Ascending aorta (tissue), 2 donors: ENCODE data around the gene TMEM44. TPM values are rescaled to one million over a fixed set of nuclear protein-coding genes. Genes with fewer than 3 reads are reported as not detected.

ENCODE experiments used
- DNase-seq, 2 donors: peaks; one replicate each; pipeline ENCODE4 v3.0.0-alpha.2; 2019; ENCODE audit warnings: low spot score in 2 of 2
- H3K27ac ChIP-seq, 2 donors: fragments of 200-600 bp; sonication (generic); one replicate each; pipeline ENCODE4 v1.5.1; 2016 to 2017; ENCODE audit warnings: mild to moderate bottlenecking in 1 of 2
- H3K27me3 ChIP-seq: fragments of 200-600 bp; sonication (generic); one replicate; pipeline ENCODE4 v1.5.1; 2017
- H3K36me3 ChIP-seq, 2 donors: fragments of 200-600 bp; sonication (generic); one replicate each; pipeline ENCODE4 v1.5.1; 2016
- H3K4me1 ChIP-seq, 2 donors: fragments of 200-600 bp; sonication (generic); one replicate each; pipeline ENCODE4 v1.5.1; 2016 to 2017; ENCODE audit warnings: mild to moderate bottlenecking in 1 of 2
- H3K4me3 ChIP-seq, 2 donors: fragments of 200-600 bp; sonication (generic); one replicate each; pipeline ENCODE4 v1.5.1; 2016 to 2017; ENCODE audit warnings: mild to moderate bottlenecking in 1 of 2
- H3K9me3 ChIP-seq, 2 donors: fragments of 200-600 bp; sonication (generic); one replicate each; pipeline ENCODE4 v1.5.1; 2016
- intact Hi-C: fragments of 100-400 bp; cut with DNase I; formaldehyde crosslinking; loops from one replicate; pipeline ENCODE4 v1.15.1; 2023
- total RNA-seq: library from RNA; depleted of rRNA; stranded (reverse); fragments of >200 nt; gene quantifications from one replicate; pipeline ENCODE4 v1.1.0, GENCODE V29; 2016
- TF ChIP-seq, protein P1 (sequence below), 3 experiments: fragments of 200-600 bp in 2 of 3; fragments of 450-650 bp in 1 of 3; sonication (generic) in 2 of 3; IDR thresholded peaks; one replicate each; pipeline ENCODE4 v1.5.1; 2016 to 2019; ENCODE audit warnings: antibody characterized with exemption in 3 of 3, mild to moderate bottlenecking in 1 of 3, moderate library complexity in 1 of 3

TMEM44 gene
- total RNA-seq, 1 donor from 2014 or later: 2.6 TPM

DNA sequence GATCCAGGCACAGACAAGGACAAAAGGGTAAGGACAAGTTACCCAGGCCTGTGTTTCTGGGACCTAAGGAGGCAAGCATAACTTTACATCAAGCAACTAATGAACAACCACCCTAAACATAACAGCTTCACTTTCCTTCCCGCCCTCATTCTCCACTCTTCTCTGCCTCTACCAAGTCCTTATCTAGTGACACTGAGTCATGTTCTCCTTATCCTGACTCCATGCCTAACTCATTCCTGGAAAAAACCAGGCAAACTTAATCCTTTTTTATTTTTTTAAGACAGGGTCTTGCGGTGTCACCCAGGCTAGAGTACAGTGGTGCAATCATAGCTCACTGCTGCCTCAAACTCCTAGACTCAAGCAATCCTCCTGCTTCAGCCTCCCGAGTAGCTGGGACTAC is 44.5 kb downstream of the TMEM44 start:
- no peaks in the 10 kb centered on the region for H3K27me3 ChIP-seq
- TF ChIP-seq, protein P1, sequence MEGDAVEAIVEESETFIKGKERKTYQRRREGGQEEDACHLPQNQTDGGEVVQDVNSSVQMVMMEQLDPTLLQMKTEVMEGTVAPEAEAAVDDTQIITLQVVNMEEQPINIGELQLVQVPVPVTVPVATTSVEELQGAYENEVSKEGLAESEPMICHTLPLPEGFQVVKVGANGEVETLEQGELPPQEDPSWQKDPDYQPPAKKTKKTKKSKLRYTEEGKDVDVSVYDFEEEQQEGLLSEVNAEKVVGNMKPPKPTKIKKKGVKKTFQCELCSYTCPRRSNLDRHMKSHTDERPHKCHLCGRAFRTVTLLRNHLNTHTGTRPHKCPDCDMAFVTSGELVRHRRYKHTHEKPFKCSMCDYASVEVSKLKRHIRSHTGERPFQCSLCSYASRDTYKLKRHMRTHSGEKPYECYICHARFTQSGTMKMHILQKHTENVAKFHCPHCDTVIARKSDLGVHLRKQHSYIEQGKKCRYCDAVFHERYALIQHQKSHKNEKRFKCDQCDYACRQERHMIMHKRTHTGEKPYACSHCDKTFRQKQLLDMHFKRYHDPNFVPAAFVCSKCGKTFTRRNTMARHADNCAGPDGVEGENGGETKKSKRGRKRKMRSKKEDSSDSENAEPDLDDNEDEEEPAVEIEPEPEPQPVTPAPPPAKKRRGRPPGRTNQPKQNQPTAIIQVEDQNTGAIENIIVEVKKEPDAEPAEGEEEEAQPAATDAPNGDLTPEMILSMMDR (IDR thresholded peaks at IDR 0.05): no peak

DNA sequence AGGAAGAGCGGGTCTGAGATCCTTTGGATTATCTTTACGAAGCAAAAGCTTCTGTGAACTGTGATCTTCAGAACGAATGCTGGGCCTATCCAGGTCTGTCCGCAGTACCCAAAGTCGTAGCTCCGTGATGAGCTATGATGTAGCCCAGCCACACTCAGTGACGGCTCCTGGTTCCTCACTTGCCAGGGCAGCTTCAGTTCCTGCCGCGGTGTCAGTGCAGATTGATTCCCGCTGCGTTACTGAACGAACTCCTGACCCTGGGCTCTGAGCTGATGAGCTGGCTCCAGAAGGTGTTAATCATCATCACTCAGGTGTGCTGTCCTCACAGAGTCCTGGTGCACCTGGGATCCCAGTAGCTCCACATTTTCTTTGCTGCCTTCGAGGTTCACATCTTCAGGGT is 45.0 kb downstream of the TMEM44 start:
- no peaks in the 10 kb centered on the region for H3K27me3 ChIP-seq
- H3K4me3 ChIP-seq: no peak overlapping the region
- intact Hi-C loops: no loop called here
- H3K4me1 ChIP-seq: peaks cover 8 to 36% of the 10 kb centered on the region in 2 donors
- TF ChIP-seq, protein P1 (IDR thresholded peaks at IDR 0.05): no peak
- DNase-seq: no peak
- peak overlapping the region; percentile 85 to 96 for H3K27ac ChIP-seq
- H3K36me3 ChIP-seq: no peaks in the 10 kb centered on the region
- no peaks in the 10 kb centered on the region for H3K9me3 ChIP-seq

More for the DNA sequence above, 44.5 kb downstream of the TMEM44 start:
- intact Hi-C loops: no loop called here
- no peak for DNase-seq
- no peaks in the 10 kb centered on the region for H3K9me3 ChIP-seq
- no peak overlapping the region for H3K4me3 ChIP-seq
- no peaks in the 10 kb centered on the region for H3K36me3 ChIP-seq
- H3K4me1 ChIP-seq: peaks cover 8 to 37% of the 10 kb centered on the region in 2 donors
- H3K27ac ChIP-seq: peak overlapping the region; percentile 85 to 96

DNA sequence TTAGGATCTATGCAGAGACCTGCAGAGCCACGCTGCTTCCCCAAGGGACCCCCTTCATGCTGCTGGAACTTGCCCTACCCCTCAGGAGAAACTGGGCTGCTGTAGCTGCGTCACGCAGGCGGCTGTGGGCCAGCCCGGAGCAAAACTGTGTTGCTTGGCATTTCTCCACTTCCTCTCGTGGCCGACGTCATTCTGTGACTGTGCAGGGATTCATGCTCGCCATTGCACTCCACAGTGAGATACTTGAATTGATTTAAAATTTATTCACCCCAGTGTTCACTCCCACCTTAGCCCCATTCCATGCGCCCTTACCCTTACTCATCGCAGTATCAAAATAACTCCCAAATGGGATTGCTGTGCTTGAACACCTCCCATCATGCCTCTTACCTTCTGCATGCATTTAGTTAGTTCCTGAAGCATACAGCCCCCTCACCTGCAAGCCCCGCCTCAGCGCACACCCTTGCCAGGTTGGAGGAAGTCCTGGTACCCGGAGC is 45.7 kb downstream of the TMEM44 start:
- Histone ChIP-seq H3K9me3 (no peaks in the 10 kb centered on the region), H3K4me3 (no peak overlapping the region), H3K27ac (peak overlapping the region; percentile 85 to 96), H3K27me3 (no peaks in the 10 kb centered on the region), H3K4me1 (peaks cover 8 to 34% of the 10 kb centered on the region in 2 donors), H3K36me3 (no peaks in the 10 kb centered on the region)
- intact Hi-C loops: loop anchor here (2.0 kb wide), 1 partner anchor 101 kb away; the partner anchor contains the start of gene ATP13A3
- DNase-seq: peak; percentile 65 to 92
- TF ChIP-seq, protein P1 (IDR thresholded peaks at IDR 0.05): no peak

DNA sequence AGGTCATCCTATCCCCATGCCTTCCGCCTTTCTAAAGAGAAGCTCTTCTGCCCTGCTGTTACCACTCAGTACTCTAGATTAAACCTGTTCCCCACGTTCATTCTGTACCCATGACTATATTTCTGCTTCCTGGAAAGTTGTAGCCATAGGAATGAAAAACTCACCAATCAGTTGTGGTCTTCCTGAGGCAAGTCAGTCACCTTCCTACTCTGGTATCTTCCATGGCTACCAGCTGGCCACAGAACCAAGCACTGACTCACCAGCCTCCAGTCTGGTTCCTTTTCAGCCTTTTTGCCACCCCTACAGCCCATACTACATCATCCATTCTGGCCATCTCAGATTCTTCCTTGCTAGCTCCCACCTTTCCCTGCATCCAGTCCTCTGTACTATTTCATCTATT is 46.4 kb downstream of the TMEM44 start:
- Histone ChIP-seq H3K9me3 (no peaks in the 10 kb centered on the region), H3K27me3 (no peaks in the 10 kb centered on the region), H3K36me3 (no peaks in the 10 kb centered on the region), H3K4me1 (peaks cover 8 to 34% of the 10 kb centered on the region in 2 donors), H3K4me3 (no peak overlapping the region), H3K27ac (peak overlapping the region; percentile 85 to 96)
- DNase-seq: no peak
- intact Hi-C loops: loop anchor here (2.0 kb wide), 1 partner anchor 100 kb away; the partner anchor contains the start of gene ATP13A3
- TF ChIP-seq, protein P1 (IDR thresholded peaks at IDR 0.05): no peak

DNA sequence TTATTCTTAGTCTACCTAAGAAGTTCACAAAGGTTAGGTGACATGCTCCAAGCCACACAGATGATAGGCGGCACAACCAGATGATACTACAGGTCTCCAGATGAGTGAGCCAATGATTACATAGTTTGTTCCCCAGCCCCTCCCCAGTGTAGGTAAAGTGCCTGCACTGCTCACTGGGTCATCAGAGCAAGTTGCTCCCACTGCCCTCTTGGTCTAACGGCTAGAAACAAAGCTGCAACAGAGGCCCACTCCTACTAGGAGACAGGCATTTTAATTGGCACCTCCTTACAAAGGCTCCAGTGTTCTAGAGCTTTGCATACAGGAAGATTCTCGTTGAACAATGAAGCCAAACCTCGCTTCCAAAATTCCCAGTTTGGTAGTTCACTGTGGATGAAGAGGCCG is 47.3 kb downstream of the TMEM44 start:
- Histone ChIP-seq H3K27ac (peak overlapping the region; percentile 85 to 96), H3K4me1 (peaks cover 8 to 34% of the 10 kb centered on the region in 2 donors), H3K27me3 (no peaks in the 10 kb centered on the region), H3K9me3 (no peaks in the 10 kb centered on the region), H3K4me3 (no peak overlapping the region), H3K36me3 (no peaks in the 10 kb centered on the region)
- no peak for DNase-seq
- TF ChIP-seq, protein P1 (IDR thresholded peaks at IDR 0.05): no peak
- intact Hi-C loops: loop anchor here (2.0 kb wide), 2 partner anchors 99 to 449 kb away; partner anchors contain the start of genes ATP13A3 and HES1
